NCI-H524 treated with DMSO at 0.1 percent for 48 hours (cell line): Measurements from ENCODE around the gene C9orf152.
"Not testable (repeated sequence)": the region's sequence is repeated elsewhere in the genome, so short reads cannot be mapped to it uniquely, and the experiment has no call there.

Experiments used
- DNase-seq: peaks from one replicate; lab custom pipeline; 2025; lab: John Stamatoyannopoulos, UW

Gene C9orf152

DNA sequence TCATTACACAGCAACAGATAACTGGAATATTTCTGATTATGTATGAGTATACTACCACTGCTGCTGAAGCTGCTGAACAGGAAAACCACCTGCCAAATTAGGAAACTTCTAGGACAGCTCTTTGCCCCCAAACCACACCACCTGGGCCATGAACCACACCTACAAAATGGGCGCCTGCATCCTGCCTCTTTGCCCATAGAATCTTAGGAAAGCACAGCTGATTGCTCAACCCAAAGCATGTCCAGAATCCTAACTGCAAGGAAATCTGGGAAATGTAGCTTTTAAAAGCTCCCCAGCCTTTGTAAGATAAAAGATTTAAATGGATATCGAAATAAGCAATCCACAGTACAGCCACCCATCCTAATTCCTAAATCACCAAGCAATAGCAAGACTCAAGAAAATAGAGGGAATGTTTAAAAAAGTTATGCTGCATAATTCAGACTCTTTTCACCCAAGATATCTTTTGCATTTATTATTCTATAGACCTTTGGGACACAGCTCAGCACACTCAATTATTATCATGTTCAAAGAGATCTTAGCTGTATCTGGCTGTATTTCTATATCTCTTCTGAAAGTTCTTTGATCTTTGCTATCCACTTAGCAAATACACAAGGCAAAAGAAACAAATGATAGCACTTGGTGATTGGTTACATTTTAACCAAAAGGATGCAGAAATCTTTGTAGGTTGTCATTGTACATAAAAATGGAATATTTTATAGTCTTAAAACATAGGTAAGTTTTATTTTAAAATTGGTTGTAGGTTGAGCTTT lies 6.8 kb upstream of the C9orf152 start:
- DNase-seq = no peak

DNA sequence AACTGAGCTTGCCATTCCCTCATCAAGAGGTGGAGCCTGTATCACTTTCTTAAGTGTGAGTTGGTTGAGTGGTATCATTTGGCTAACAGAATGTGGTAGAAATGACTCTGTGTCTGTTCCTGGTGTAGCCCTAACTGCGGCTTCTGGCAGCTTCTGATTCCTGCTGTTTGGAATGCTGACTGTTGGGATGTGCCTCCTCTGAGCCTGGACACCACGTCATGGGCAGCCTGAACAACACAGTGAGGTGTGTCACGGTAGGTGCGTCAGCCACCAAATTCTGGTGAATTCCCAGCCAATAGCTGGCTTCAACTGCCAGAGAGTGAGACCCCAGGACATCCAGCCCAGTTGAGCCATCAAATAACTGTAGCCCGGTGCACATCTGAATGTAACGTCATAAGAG lies 6.1 kb upstream of the C9orf152 start:
- DNase-seq = no peak

DNA sequence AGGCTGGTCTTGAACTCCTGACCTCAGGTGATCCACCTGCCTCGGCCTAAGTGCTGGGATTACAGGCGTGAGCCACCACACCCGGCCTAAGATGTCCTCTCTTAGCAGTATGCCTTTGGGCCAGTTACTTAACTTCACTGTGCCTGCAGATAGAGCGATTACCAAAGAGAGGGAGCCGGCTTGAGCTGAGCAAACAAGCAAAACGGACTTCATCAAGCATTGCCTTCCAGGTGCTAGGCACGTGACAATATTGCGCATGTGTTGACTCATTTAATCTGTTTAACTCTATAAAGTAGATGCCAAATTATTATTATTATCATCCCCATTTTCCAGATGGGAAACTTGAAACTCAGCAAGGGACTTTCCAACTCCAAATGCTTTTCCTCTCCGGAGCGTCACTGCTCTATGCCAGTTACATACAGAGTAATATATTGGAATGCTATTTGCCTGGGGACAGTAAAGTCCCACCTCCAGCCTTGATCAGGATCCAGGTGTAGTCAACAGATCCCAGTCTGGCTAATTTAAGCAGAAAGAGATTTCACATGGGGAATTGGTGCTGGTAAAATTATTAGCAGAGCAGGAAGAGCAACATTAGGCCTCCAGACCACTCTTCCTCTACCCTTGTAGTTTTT lies 5.6 kb upstream of the C9orf152 start:
- no peak for DNase-seq

DNA sequence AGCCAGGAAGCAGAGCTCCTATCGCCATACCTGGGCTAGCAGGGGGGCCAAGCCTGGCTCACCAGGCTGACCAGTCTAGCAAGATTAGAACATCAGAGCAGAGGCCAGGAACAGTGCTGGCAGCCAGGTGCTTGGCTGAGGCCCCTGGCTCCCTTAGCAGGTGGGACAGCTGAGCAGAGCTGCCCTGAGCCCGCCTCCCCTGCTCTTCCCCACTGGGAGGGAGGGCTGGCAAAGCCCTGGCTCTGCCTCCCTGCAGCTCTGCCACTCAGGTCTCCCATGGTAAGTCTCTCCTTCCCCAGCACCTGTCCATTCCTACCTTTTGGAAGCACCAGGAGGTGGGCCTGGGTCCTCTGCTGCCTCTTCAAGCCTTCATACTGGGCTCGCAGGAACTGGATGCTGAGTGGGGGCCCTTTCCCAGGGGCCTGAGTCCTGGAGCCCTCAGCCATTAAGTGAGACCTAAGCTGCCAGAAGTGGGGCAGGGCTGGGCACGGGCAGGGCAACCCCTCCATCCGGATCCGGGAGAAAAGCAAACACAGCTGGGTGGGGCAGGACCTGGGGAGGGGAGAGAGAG lies 803 bp downstream of the C9orf152 start:
- no peak for DNase-seq

DNA sequence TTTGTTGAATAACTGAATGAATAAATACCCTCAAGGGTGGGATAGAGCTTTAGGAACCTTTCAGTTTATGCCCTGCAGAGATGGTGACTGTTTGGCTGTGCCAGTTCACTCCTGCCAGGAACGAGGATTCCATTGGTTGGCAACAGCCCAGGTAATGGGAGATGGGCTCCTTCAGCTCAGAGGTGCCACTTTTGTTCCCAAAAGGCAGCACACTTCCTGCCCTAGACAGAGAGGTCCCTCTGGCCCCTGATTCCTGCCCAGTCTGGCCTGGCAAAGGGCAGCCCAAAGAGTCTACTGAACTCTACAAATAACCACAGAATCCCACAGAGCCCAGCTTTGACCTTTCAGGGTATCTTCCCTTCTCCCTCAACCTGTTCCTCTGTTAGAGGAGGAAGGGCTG lies 1.6 kb downstream of the C9orf152 start:
- no peak for DNase-seq

DNA sequence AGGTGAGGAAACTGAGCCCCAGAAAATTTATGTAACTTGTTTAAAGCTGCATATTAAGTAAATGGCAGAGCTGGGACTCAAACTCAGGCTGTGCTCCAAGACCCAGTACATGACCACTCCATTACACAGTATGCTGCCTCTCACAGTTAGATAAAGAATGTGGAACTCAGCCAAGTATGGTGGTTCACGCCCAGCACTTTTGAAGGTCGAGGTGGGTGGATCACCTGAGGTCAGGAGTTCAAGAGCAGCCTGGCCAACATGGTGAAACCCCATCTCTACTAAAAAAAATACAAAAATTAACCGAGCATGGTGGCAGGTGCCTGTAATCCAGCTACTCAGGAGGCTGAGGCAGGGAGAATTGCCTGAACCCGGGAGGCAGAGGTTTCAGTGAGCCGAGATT lies 2.3 kb downstream of the C9orf152 start:
- not testable (repeated sequence) for DNase-seq

DNA sequence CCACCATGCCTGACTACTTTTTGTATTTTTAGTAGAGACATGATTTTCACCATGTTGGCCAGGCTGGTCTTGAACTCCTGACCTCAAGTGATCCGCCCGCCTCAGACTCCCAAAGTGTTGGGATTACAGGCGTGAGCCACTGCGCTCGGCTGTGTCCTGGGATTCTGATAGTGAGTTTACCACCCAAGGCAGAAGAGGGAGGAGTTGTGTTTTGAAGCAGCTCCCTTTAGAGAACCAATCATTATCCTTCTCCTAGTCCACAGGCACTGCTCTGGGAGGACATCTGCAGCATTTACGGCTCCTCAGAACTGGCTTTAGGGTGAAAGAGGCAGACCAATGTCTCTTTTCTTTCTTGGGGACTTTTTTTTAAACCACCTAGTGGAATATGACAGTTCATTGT lies 5.7 kb downstream of the C9orf152 start:
- DNase-seq = no peak

DNA sequence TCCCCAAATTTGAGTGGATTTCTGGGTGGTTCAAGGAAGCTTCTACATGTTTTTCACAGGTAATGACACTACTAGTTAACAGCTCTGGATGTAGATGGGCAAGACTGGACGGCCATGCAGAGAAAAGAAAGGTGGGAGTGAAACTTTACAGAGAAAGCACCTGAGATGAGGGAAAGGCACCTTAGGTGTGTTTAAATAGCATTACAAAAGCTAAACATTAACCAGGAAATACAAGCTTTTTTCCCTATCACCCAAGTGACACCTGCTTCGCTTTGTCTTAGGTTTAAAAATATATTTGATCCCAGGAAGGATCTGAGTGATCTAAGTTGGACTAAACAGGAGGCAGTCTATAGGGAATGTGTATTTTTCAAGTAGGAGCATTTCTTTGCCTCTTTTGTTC lies 8.3 kb downstream of the C9orf152 start:
- DNase-seq = no peak

DNA sequence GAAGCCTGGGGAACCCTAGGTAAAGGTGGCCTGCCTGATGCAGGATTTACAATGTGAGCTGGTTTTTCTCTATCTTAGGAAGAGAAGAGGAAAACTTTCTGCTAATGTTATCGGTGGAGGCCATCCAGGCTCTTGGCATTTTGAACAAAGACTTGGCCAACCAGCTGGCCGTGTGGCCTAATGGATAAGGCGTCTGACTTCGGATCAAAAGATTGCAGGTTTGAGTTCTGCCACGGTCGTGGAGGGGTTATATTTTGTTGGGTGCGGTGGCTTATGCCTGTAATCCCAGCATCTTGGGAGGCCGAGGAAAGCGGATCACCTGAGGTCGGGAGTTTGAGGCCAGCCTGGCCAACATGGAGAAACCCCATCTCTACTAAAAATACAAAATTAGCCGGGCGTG lies 9.6 kb downstream of the C9orf152 start:
- no peak for DNase-seq

DNA sequence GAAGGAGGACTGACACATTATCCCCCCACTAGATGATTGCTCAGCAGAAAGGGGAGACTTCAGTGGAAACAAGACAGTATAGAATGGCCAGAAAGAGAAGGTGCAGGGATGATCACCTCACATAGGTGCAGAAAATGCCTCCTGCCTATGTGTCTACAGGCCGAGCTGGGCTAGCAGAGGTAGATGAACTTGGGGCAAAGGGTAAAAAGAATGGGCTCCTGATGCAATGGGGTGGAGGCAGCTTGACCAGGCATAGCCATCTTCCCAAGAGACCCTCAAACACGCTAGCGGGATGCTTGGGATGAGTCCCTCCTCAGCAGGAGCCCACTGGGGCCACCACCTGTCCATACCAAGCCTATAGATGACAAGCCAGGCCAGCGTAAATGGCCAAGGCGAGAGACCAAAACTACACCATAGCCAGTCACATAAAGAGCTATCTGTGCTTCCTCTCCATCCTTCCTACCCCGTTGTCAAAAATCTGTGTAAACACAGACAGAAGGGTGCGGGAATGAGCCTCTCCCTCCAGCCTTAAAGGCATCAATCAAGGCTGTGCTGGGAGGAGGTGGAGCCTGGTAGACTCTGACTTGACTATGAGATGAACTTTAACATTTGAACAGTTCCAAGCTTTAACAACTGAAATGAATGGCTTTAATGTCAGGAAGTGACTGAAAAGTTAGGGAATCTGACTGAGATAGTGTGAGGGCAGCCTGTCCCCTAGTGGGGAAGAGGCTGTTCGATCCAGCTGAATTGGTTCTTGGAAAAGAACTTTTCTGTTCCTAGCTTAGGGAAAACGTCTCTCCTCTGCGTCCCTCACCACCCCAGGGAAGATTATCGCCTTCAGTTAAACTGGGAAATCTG lies 10.4 kb downstream of the C9orf152 start:
- DNase-seq = no peak

DNA sequence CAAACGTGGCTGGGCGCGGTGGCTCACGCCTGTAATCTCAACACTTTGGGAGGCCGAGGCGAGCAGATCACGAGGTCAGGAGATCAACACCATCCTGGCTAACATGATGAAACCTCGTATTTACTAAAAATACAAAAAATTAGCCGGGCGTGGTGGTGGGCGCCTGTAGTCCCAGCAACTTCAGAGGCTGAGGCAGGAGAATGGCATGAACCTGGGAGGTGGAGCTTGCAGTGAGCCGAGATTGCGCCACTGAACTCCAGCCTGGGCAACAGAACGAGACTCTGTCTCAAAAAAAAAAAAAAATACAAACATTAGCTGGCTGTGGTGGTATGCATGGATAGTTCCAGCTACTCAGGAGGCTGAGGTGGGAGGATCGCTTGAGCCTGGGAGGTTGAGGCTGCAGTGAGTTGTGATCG lies 11.9 kb downstream of the C9orf152 start:
- DNase-seq = not testable (repeated sequence)

DNA sequence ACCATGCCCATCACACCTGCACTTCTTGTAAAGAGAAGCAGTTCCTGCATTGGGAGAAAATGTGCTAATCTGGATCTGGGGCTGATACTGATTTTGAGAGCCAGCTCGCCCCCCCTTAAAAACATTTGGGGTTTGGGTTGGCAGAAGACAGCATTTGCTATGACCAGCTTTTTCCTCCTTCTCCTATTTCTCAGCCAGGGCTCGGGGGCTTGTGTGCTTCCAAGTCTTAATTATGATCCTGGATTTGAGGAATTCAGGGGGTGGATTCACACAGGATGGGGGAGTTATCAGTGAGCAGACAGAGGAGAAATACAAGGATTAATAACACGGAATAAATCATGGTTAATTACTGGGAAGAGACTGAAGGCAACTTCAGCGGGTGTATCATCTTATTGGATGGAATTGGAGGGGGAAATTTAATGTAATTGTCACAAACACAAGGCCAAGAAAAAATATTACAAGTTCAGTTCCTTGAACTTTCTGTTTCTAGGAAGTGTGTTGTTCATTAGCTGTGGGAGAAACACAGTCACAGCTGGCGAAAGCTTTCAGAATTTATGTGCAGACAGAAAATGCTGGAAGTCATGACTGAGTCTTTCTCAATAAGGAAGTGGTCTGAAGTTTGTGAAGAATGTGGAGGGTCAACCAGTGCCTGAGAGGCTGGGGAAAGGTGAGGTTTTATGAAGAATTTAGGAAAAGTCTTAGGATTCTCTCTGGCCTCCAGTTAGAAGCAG lies 15.3 kb downstream of the C9orf152 start:
- DNase-seq = no peak

DNA sequence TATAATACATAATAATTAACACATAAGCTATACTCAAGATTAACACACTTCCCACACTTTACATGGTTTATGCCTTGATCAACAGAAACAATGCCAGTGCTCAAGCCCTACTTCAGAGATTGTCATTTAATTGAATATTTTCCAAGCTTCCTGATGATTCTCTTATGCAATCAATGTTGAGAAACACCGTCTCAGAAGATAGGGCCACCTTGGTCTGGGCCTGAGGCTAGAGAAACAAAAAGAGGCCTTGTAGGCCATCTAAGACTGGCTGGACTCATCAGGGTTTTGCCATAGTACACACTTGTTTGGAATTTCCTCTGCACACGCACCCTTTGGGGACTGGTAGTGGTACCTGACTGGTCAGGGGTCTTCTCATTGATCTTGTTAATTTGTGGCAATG lies 16.3 kb downstream of the C9orf152 start:
- DNase-seq = no peak

DNA sequence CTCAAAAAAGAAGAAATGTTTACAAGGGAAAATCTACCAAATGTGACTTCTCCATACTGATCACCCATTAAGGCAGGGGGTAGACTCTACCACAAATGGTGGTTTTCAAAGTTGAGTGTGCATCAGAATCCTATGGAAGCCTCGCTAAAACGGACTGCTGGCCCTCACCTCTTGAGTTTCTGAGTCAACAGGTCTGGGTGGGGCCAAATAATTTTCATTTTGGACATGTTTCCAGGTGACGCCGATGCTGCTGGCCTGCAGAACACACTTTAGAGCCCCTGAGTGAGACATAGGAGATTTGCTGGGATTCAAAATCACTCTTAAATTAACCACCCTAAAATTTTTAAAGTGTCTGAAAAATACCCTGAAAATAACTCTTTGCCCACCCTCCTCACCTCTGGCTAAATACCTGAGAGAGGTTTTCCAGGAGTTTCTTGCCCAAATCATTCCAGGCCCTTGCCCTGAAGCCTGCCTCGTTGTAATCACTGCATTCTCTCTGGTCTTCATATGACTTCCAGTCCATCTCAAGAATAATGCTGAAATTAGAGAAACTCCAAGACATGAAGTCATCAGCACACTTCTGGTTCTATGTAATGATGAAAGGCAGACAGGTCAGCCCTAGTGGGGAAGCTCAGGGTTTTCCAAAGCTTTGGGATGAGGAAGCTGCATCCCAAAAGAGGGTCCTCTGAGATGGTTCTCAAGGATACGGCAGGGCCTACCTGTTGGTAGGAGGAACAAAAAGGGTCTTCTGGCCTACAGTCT lies 18.2 kb downstream of the C9orf152 start:
- DNase-seq = no peak

DNA sequence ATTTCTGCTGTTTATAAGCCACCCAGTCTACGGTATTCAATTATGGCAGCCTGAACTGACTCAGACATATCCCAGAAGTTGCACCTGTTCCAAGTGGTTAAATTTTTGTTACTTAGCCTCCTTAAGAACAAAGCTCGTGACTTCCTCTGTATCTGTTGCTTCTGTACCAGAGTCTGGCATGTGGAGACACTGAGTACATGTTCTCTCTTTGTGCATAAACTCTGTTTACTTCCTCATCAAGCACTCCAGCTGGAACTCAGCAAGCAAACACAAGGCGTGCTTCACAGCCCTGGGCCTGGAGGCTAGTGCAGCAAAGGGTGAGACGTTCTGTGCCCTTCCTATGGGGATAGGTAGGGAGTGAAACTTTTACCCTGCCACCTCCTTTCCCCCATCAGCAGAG lies 19.0 kb downstream of the C9orf152 start:
- DNase-seq = no peak

DNA sequence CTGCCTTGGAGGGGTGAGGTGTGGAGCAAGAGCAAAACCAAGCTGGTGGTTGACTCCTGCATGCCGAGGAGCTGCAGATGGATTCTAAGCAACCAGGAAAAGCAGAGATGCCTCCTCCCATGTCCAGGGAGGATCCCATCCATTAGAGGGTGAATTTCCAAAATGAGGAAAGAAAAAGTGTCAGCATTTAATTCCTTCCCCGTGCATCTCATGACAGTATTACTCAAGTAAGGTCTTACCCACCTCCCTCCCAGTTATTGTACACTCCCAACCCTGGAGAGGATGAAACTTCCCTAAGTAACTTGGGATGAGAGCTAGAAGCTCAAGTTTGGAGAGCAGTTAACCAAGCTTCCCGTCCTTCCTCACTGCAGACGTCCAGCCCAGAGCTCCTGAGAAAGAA lies 19.9 kb downstream of the C9orf152 start:
- DNase-seq = no peak

DNA sequence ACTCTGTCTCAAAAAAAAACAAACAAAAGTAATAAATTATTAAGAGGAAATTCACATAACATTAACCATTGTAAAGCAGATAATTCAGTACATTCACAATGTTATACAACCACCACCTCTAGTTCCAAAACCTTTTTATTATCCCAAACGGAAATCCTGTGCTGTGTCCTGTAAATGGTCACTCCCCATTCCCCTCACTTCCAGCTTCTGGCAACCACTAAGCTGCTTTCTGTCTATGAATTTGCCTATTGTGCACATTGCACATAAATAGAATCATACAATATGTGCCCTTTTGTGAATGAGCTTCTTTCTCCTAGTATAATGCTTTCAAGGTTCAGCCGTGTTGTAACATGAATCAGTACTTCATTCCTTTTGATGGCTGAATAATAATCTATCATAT lies 20.8 kb downstream of the C9orf152 start:
- DNase-seq = no peak

DNA sequence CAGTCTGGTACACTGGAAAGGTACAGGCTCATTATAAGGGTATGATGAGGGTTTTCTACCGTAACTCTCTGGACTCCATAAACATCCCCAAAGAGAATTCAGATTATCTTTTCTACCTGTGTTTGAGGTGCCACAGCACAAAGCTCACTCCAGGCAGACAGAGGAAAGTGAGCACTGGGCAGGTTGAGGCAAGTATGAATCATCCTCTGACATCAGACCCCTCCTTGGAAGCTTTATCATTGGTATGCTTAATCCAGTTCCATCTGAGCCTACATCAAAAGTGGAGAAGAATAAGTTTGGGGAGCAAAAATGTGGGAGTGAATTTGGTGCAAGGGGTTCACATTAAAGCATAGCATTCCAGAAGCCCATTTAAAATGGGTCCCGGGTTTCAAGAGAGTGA lies 21.7 kb downstream of the C9orf152 start:
- no peak for DNase-seq

DNA sequence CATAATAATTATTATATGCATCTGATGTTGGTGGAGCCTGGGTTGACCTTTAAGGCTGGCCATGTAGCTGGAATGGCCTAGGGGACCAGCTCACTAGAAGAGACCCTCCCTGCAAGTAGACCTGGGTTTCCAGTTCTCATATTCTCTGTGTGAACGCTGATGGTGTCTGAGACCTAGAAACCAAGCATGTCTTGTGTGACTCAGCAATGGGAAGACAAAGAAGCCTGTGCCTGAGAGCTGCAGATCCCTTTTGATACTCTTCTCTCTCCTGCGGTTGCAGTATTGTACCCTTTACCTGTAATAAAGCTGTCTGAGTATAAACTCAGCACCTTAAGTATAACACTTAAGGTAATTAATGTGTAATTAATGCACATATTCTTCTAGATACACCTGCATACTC lies 22.2 kb downstream of the C9orf152 start:
- DNase-seq = no peak

DNA sequence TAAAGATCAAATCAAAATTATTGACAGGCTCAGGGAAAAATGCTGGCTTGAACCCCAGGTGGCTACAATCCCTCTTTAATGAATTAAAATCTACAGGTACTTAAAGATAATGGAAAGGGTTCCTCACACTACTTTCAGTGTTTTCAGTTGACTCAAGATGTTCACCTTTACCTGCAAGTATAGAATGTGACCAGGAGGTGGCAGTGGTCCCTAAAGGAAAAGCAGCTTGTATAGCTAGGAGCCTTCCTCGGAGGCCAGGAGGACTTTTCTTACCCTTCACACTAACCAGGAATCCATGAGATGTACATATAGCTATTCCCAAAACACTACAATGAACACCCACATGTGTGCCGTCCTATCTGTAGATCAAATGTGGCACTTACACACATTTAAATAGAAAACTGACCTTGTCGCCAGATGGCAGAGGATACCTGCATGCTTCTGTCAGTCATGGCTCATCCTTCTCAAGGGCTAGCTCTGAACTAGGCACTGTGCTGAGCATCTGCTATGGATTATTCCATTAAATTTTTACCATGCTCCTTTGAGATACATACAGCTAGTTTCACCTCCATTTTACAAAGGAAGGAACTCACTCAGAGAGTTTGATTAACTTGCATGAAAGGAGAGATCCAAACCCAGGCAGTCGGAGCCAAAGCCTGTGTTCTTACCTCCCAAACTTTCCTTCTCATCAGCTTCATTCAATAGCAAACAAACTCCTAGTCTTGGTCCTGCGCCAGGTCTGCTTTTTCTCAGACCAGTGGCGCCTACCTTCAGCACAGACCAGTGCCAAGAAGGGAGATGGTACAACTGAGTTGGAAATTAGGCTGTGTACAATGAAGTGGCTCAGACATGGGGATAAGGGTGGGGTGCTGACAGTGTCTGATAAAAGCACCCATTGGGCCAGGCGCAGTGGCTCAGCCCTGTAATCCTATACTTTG lies 24.5 kb downstream of the C9orf152 start:
- peak; percentile 65 for DNase-seq
